ENCODE data around the gene ZNF154.

Gene ZNF154

GRCh38 chr19:57668635-57669034 is 40.4 kb downstream of the ZNF154 start, which contains the start of gene ZSCAN4:
ZSCAN4 (plus strand) TSS chr19:57668935; CDS start chr19:57676146, 7,211 bp downstream.
- Histone ChIP-seq H3K4ac (ENCODE audit: low read depth, low read length) (no peak within 1 kb of the TSS), H3K9ac (ENCODE audit: low read length) (no peak within 1 kb of the TSS), H3K18ac (ENCODE audit: low read length) (no peak within 1 kb of the TSS), H3K4me3 (ENCODE audit: low read depth, low read length) (no peak within 1 kb of the TSS), H2AFZ (ENCODE audit: insufficient read depth, low read length, poor library complexity) (no peak within 1 kb of the TSS), H3K4me2 (ENCODE audit: low read length) (no peak within 1 kb of the TSS), H2BK12ac (ENCODE audit: low read length) (no peak within 1 kb of the TSS), H3K14ac (ENCODE audit: low read length) (no peak within 1 kb of the TSS), H3K79me1 (ENCODE audit: low read length) (peaks cover 3% of the 10 kb centered on the region), H3K27me3 (ENCODE audit: insufficient read depth, low read length) (no peaks in the 10 kb centered on the region), H3K23ac (ENCODE audit: low read length) (peak within 1 kb of the TSS; percentile 75), H3K27ac (ENCODE audit: low read depth, low read length) (no peak within 1 kb of the TSS), H3K4me1 (ENCODE audit: control insufficient read depth in 1 of 2, insufficient read depth in 2 of 2, low read length in 2 of 2) (no peaks in the 10 kb centered on the region), H4K12ac (ENCODE audit: low read depth, low read length) (no peak within 1 kb of the TSS), H3K79me2 (ENCODE audit: control insufficient read depth, insufficient read depth, low read length, poor library complexity) (no peaks in the 10 kb centered on the region), H4K91ac (ENCODE audit: low read depth, low read length) (no peak within 1 kb of the TSS), H2AK5ac (ENCODE audit: low read length) (no peak within 1 kb of the TSS), H2BK120ac (ENCODE audit: insufficient read depth, low read length, poor library complexity) (no peak within 1 kb of the TSS), H2BK5ac (ENCODE audit: low read depth, low read length, poor library complexity) (no peak within 1 kb of the TSS), H3K9me3 (ENCODE audit: insufficient read depth, low read depth, low read length) (peaks cover 2% of the 10 kb centered on the region), H3K36me3 (ENCODE audit: control insufficient read depth in 1 of 2, insufficient read depth in 2 of 2, low read length in 2 of 2) (no peaks in the 10 kb centered on the region), H4K8ac (ENCODE audit: low read depth, low read length) (no peak within 1 kb of the TSS)
- WGBS (ENCODE audit: extremely low coverage, insufficient coverage, insufficient read length), result no CpG with 5 or more reads among the region's 2 CpGs
- no peak for DNase-seq

GRCh38 chr19:57667228-57667627 is 41.8 kb downstream of the ZNF154 start:
- Histone ChIP-seq H3K9ac (ENCODE audit: low read length) (no peak overlapping the region), H3K4me2 (ENCODE audit: low read length) (no peak overlapping the region), H4K12ac (ENCODE audit: low read depth, low read length) (no peak overlapping the region), H3K4me1 (ENCODE audit: control insufficient read depth in 1 of 2, insufficient read depth in 2 of 2, low read length in 2 of 2) (no peaks in the 10 kb centered on the region), H3K79me2 (ENCODE audit: control insufficient read depth, insufficient read depth, low read length, poor library complexity) (no peaks in the 10 kb centered on the region), H3K4me3 (ENCODE audit: low read depth, low read length) (no peak overlapping the region), H3K4ac (ENCODE audit: low read depth, low read length) (no peak overlapping the region), H4K91ac (ENCODE audit: low read depth, low read length) (no peak overlapping the region), H2AK5ac (ENCODE audit: low read length) (no peak overlapping the region), H2AFZ (ENCODE audit: insufficient read depth, low read length, poor library complexity) (no peak overlapping the region), H3K79me1 (ENCODE audit: low read length) (peaks cover 3% of the 10 kb centered on the region), H3K14ac (ENCODE audit: low read length) (no peak overlapping the region), H3K36me3 (ENCODE audit: control insufficient read depth in 1 of 2, insufficient read depth in 2 of 2, low read length in 2 of 2) (no peaks in the 10 kb centered on the region), H2BK5ac (ENCODE audit: low read depth, low read length, poor library complexity) (no peak overlapping the region), H3K9me3 (ENCODE audit: insufficient read depth, low read depth, low read length) (peaks cover 2% of the 10 kb centered on the region), H3K18ac (ENCODE audit: low read length) (no peak overlapping the region), H2BK120ac (ENCODE audit: insufficient read depth, low read length, poor library complexity) (no peak overlapping the region), H3K27me3 (ENCODE audit: insufficient read depth, low read length) (no peaks in the 10 kb centered on the region), H4K8ac (ENCODE audit: low read depth, low read length) (no peak overlapping the region), H3K27ac (ENCODE audit: low read depth, low read length) (no peak overlapping the region), H2BK12ac (ENCODE audit: low read length) (no peak overlapping the region), H3K23ac (ENCODE audit: low read length) (no peak overlapping the region)
- DNase-seq, result no peak
- no CpG with 5 or more reads among the region's 1 CpG for WGBS (ENCODE audit: extremely low coverage, insufficient coverage, insufficient read length)

GRCh38 chr19:57665261-57665806 is 43.7 kb downstream of the ZNF154 start:
- no peak overlapping the region for H4K12ac ChIP-seq (ENCODE audit: low read depth, low read length)
- H2BK12ac ChIP-seq (ENCODE audit: low read length), result no peak overlapping the region
- H2BK5ac ChIP-seq (ENCODE audit: low read depth, low read length, poor library complexity), result no peak overlapping the region
- DNase-seq, result no peak
- no peaks in the 10 kb centered on the region for H3K79me2 ChIP-seq (ENCODE audit: control insufficient read depth, insufficient read depth, low read length, poor library complexity)
- H3K9me3 ChIP-seq (ENCODE audit: insufficient read depth, low read depth, low read length), result peaks cover 2% of the 10 kb centered on the region
- no peak overlapping the region for H3K14ac ChIP-seq (ENCODE audit: low read length)
- H4K91ac ChIP-seq (ENCODE audit: low read depth, low read length), result no peak overlapping the region
- H3K27ac ChIP-seq (ENCODE audit: low read depth, low read length), result no peak overlapping the region
- no peak overlapping the region for H3K18ac ChIP-seq (ENCODE audit: low read length)
- no peak overlapping the region for H2BK120ac ChIP-seq (ENCODE audit: insufficient read depth, low read length, poor library complexity)
- no peaks in the 10 kb centered on the region for H3K4me1 ChIP-seq (ENCODE audit: control insufficient read depth in 1 of 2, insufficient read depth in 2 of 2, low read length in 2 of 2)
- no peak overlapping the region for H2AK5ac ChIP-seq (ENCODE audit: low read length)
- no CpG with 5 or more reads among the region's 9 CpGs for whole genome bisulfite sequencing (ENCODE audit: extremely low coverage, insufficient coverage, insufficient read length)
- no peak overlapping the region for H3K4me3 ChIP-seq (ENCODE audit: low read depth, low read length)
- no peak overlapping the region for H3K4me2 ChIP-seq (ENCODE audit: low read length)
- no peak overlapping the region for H3K9ac ChIP-seq (ENCODE audit: low read length)
- H3K27me3 ChIP-seq (ENCODE audit: insufficient read depth, low read length), result no peaks in the 10 kb centered on the region
- H3K23ac ChIP-seq (ENCODE audit: low read length), result no peak overlapping the region
- H2AFZ ChIP-seq (ENCODE audit: insufficient read depth, low read length, poor library complexity), result no peak overlapping the region
- no peak overlapping the region for H4K8ac ChIP-seq (ENCODE audit: low read depth, low read length)
- no peak overlapping the region for H3K4ac ChIP-seq (ENCODE audit: low read depth, low read length)
- H3K36me3 ChIP-seq (ENCODE audit: control insufficient read depth in 1 of 2, insufficient read depth in 2 of 2, low read length in 2 of 2), result no peaks in the 10 kb centered on the region
- peaks cover 3% of the 10 kb centered on the region for H3K79me1 ChIP-seq (ENCODE audit: low read length)

- Histone ChIP-seq H3K18ac (ENCODE audit: low read length) (no peak overlapping the region), H4K91ac (ENCODE audit: low read depth, low read length) (peak overlapping the region; percentile 21), H2AK5ac (ENCODE audit: low read length) (no peak overlapping the region), H2BK12ac (ENCODE audit: low read length) (no peak overlapping the region), H3K4me3 (ENCODE audit: low read depth, low read length) (peak overlapping the region; percentile 56), H3K4me1 (ENCODE audit: control insufficient read depth in 1 of 2, insufficient read depth in 2 of 2, low read length in 2 of 2) (no peaks in the 10 kb centered on the region), H3K27me3 (ENCODE audit: insufficient read depth, low read length) (no peaks in the 10 kb centered on the region), H2AFZ (ENCODE audit: insufficient read depth, low read length, poor library complexity) (peak overlapping the region; percentile 95), H3K4me2 (ENCODE audit: low read length) (peak overlapping the region; percentile 68), H2BK120ac (ENCODE audit: insufficient read depth, low read length, poor library complexity) (no peak overlapping the region), H3K79me1 (ENCODE audit: low read length) (peaks cover 3% of the 10 kb centered on the region), H3K23ac (ENCODE audit: low read length) (no peak overlapping the region), H3K4ac (ENCODE audit: low read depth, low read length) (no peak overlapping the region), H3K36me3 (ENCODE audit: control insufficient read depth in 1 of 2, insufficient read depth in 2 of 2, low read length in 2 of 2) (no peaks in the 10 kb centered on the region), H3K9ac (ENCODE audit: low read length) (no peak overlapping the region), H4K8ac (ENCODE audit: low read depth, low read length) (peak overlapping the region; percentile 58), H2BK5ac (ENCODE audit: low read depth, low read length, poor library complexity) (no peak overlapping the region), H3K27ac (ENCODE audit: low read depth, low read length) (no peak overlapping the region), H3K14ac (ENCODE audit: low read length) (peak overlapping the region; percentile 22), H4K12ac (ENCODE audit: low read depth, low read length) (peak overlapping the region; percentile 43), H3K79me2 (ENCODE audit: control insufficient read depth, insufficient read depth, low read length, poor library complexity) (no peaks in the 10 kb centered on the region), H3K9me3 (ENCODE audit: insufficient read depth, low read depth, low read length) (peaks cover 2% of the 10 kb centered on the region)
- no CpG with 5 or more reads among the region's 64 CpGs for WGBS (ENCODE audit: extremely low coverage, insufficient coverage, insufficient read length)
- peak; percentile 64 to 71 for DNase-seq
Observed at GRCh38 chr19:57664269-57665127, 44.5 kb downstream of the ZNF154 start.

All from trophoblast cell (in vitro differentiated cells and primary cell).